IMR-90 (cell line): ENCODE data around the gene CEBPB. TPM values are rescaled to one million over a fixed set of nuclear protein-coding genes. Genes with fewer than 3 reads are reported as not detected.

Experiments
- ATAC-seq: fragments of 200-7000 bp; cut with Tn5 transposase; 2 replicates; pipeline ENCODE4 v1.9.1; 2020; ENCODE audit warnings: low read depth, mild to moderate bottlenecking, moderate library complexity
- BruUV-seq: library from RNA; stranded (reverse); fragments of 400-500 nt; replicated peaks from 2 replicates; lab custom pipeline; 2021; lab: Mats Ljungman, UMichigan
- CTCF ChIA-PET: fragments of 300-600 bp; formaldehyde crosslinking; extraction: SDS; loops from one replicate; lab custom pipeline; 2021; ENCODE audit warnings: antibody characterized with exemption; lab: Yijun Ruan, JAX
- POLR2A ChIA-PET: fragments of 300-600 bp; sonication (Branson Sonifier 250); formaldehyde crosslinking; loops from one replicate; lab custom pipeline; 2022; ENCODE audit warnings: antibody characterized with exemption; ENCODE audit not compliant: unreplicated experiment; lab: Charles Lee
- DNase-seq: peaks from one replicate; pipeline ENCODE4 v3.0.0; 2013
- H2AFZ ChIP-seq: replicated peaks from 2 replicates; pipeline ENCODE3; 2013; ENCODE audit warnings: low read length, mild to moderate bottlenecking; ENCODE audit not compliant: poor library complexity
- H2AK5ac ChIP-seq: 2 replicates; pipeline ENCODE4 v1.6.1; 2013; ENCODE audit warnings: low read depth, low read length, inconsistent platforms
- H2AK9ac ChIP-seq: replicated peaks from 2 replicates; pipeline ENCODE3; 2013; ENCODE audit warnings: mild to moderate bottlenecking, low read depth, low read length, moderate library complexity; ENCODE audit not compliant: poor library complexity
- H2BK120ac ChIP-seq: 2 replicates; pipeline ENCODE4 v1.6.1; 2013; ENCODE audit warnings: low read depth, low read length, inconsistent platforms
- H2BK15ac ChIP-seq: 3 replicates; pipeline ENCODE4 v1.6.1; 2013; ENCODE audit warnings: low read depth, low read length, inconsistent platforms
- H2BK20ac ChIP-seq: 2 replicates; pipeline ENCODE4 v1.6.1; 2013; ENCODE audit warnings: low read depth, mild to moderate bottlenecking, inconsistent platforms, low read length, moderate library complexity
- H2BK5ac ChIP-seq: 2 replicates; pipeline ENCODE4 v1.6.1; 2013; ENCODE audit warnings: mild to moderate bottlenecking, low read depth, low read length, inconsistent platforms; ENCODE audit not compliant: poor library complexity, severe bottlenecking
- H3K14ac ChIP-seq: replicated peaks from 2 replicates; pipeline ENCODE4 v1.6.1; 2013; ENCODE audit warnings: low read depth, low read length, inconsistent platforms
- H3K18ac ChIP-seq: 2 replicates; pipeline ENCODE4 v1.6.1; 2013; ENCODE audit warnings: low read depth, low read length, control low read depth
- H3K23ac ChIP-seq: 2 replicates; pipeline ENCODE4 v1.6.1; 2013; ENCODE audit warnings: low read depth, low read length, inconsistent platforms
- H3K27ac ChIP-seq: 2 replicates; pipeline ENCODE4 v1.5.1; 2013; ENCODE audit warnings: mild to moderate bottlenecking, control low read depth, low read length; ENCODE audit not compliant: insufficient read depth
- H3K27me3 ChIP-seq: 2 replicates; pipeline ENCODE4 v1.6.1; 2013; ENCODE audit warnings: low read length; ENCODE audit not compliant: control insufficient read depth, insufficient read depth
- H3K36me3 ChIP-seq: 2 replicates; pipeline ENCODE4 v1.6.1; 2013; ENCODE audit warnings: low read length, mixed read lengths; ENCODE audit not compliant: control insufficient read depth, insufficient read depth
- H3K4ac ChIP-seq: 2 replicates; pipeline ENCODE4 v1.6.1; 2013; ENCODE audit warnings: low read depth, low read length, inconsistent platforms
- H3K4me1 ChIP-seq: 2 replicates; pipeline ENCODE4 v1.6.1; 2013; ENCODE audit warnings: low read length, mixed read lengths; ENCODE audit not compliant: control insufficient read depth, insufficient read depth
- H3K4me2 ChIP-seq: 2 replicates; pipeline ENCODE4 v1.6.1; 2013; ENCODE audit warnings: low read depth, mild to moderate bottlenecking, control low read depth, low read length, moderate library complexity
- H3K4me3 ChIP-seq: 2 replicates; pipeline ENCODE4 v1.5.1; 2013; ENCODE audit warnings: low read depth, mild to moderate bottlenecking, control low read depth, low read length, moderate library complexity; ENCODE audit not compliant: insufficient read depth
- H3K56ac ChIP-seq: 2 replicates; pipeline ENCODE4 v1.6.1; 2013; ENCODE audit warnings: low read length, inconsistent platforms; ENCODE audit not compliant: insufficient read depth; ENCODE audit errors: extremely low read depth
- H3K79me1 ChIP-seq, 2 experiments: 2 replicates each; pipeline ENCODE4 v1.6.1; 2013; ENCODE audit warnings: low read length in 2 of 2, inconsistent platforms in 1 of 2, low read depth in 1 of 2
- H3K9ac ChIP-seq: 2 replicates; pipeline ENCODE4 v1.6.1; 2013; ENCODE audit warnings: low read depth, low read length, control low read depth
- H3K9me1 ChIP-seq: 2 replicates; pipeline ENCODE4 v1.6.1; 2013; ENCODE audit warnings: low read length, inconsistent platforms; ENCODE audit not compliant: insufficient read depth
- H3K9me3 ChIP-seq: 2 replicates; pipeline ENCODE4 v1.6.1; 2013; ENCODE audit warnings: low read length; ENCODE audit not compliant: control insufficient read depth, insufficient read depth
- H4K20me1 ChIP-seq: 2 replicates; pipeline ENCODE4 v1.6.1; 2013; ENCODE audit warnings: low read length, inconsistent platforms; ENCODE audit not compliant: insufficient read depth
- H4K5ac ChIP-seq: 2 replicates; pipeline ENCODE4 v1.6.1; 2013; ENCODE audit warnings: mild to moderate bottlenecking, low read depth, low read length, control low read depth
- H4K8ac ChIP-seq, 2 experiments: 2 replicates each; pipeline ENCODE4 v1.6.1; 2013; ENCODE audit warnings: low read depth in 2 of 2, low read length in 2 of 2, control low read depth in 1 of 2, inconsistent platforms in 1 of 2
- H4K91ac ChIP-seq: 2 replicates; pipeline ENCODE4 v1.6.1; 2013; ENCODE audit warnings: low read depth, low read length, inconsistent platforms; ENCODE audit not compliant: insufficient read depth
- BHLHE40 ChIP-seq: fragments of 150-350 bp; IDR thresholded peaks from 2 replicates; pipeline ENCODE4 v1.6.1; 2016; ENCODE audit warnings: mild to moderate bottlenecking, low read depth, low read length
- CEBPB ChIP-seq: IDR thresholded peaks from 2 replicates; pipeline ENCODE4 v1.6.1; 2012; ENCODE audit warnings: low read depth, low read length, improper control_type of control experiment
- CHD1 ChIP-seq: IDR thresholded peaks from 2 replicates; pipeline ENCODE4 v1.6.1; 2012; ENCODE audit warnings: low read depth, low read length, improper control_type of control experiment
- CTCF ChIP-seq: conservative IDR thresholded peaks from 2 replicates; pipeline ENCODE4 v1.5.1; 2012; ENCODE audit warnings: mild to moderate bottlenecking, low read depth, low read length, improper control_type of control experiment
- ELK1 ChIP-seq: fragments of 150-350 bp; IDR thresholded peaks from 2 replicates; pipeline ENCODE4 v1.6.1; 2016; ENCODE audit warnings: low read depth, mild to moderate bottlenecking, low read length, moderate library complexity, borderline replicate concordance
- FOS ChIP-seq: fragments of 150-350 bp; IDR thresholded peaks from 2 replicates; pipeline ENCODE4 v1.6.1; 2016; ENCODE audit warnings: low read depth, low read length
- MAFK ChIP-seq: IDR thresholded peaks from 2 replicates; pipeline ENCODE4 v1.6.1; 2012; ENCODE audit warnings: low read depth, low read length, improper control_type of control experiment
- MAZ ChIP-seq: IDR thresholded peaks from 2 replicates; pipeline ENCODE4 v1.6.1; 2012; ENCODE audit warnings: low read depth, mild to moderate bottlenecking, low read length, improper control_type of control experiment, moderate library complexity, borderline replicate concordance
- MXI1 ChIP-seq: IDR thresholded peaks from 2 replicates; pipeline ENCODE4 v1.6.1; 2012; ENCODE audit warnings: low read depth, mild to moderate bottlenecking, low read length, moderate library complexity, borderline replicate concordance
- NFE2L2 ChIP-seq: fragments of 150-350 bp; IDR thresholded peaks from 2 replicates; pipeline ENCODE4 v1.6.1; 2016; ENCODE audit warnings: low read depth, mild to moderate bottlenecking, low read length
- POLR2A ChIP-seq: IDR thresholded peaks from 2 replicates; pipeline ENCODE4 v1.6.1; 2012; ENCODE audit warnings: mild to moderate bottlenecking, low read depth, low read length
- RAD21 ChIP-seq: IDR thresholded peaks from 2 replicates; pipeline ENCODE4 v1.6.1; 2012; ENCODE audit warnings: low read length, improper control_type of control experiment
- RCOR1 ChIP-seq: IDR thresholded peaks from 2 replicates; pipeline ENCODE4 v1.6.1; 2012; ENCODE audit warnings: mild to moderate bottlenecking, low read length, improper control_type of control experiment; ENCODE audit not compliant: insufficient replicate concordance
- RFX5 ChIP-seq: IDR thresholded peaks from 2 replicates; pipeline ENCODE4 v1.8.0; 2012; ENCODE audit warnings: low read depth, mild to moderate bottlenecking, low read length, moderate library complexity
- SMC3 ChIP-seq: fragments of 150-350 bp; IDR thresholded peaks from 2 replicates; pipeline ENCODE4 v1.6.1; 2016; ENCODE audit warnings: low read depth, mild to moderate bottlenecking, antibody characterized with exemption, low read length, moderate library complexity
- USF2 ChIP-seq: fragments of 150-350 bp; IDR thresholded peaks from 2 replicates; pipeline ENCODE4 v1.6.1; 2017; ENCODE audit warnings: mild to moderate bottlenecking, antibody characterized with exemption, low read length, low read depth
- WGBS, 2 experiments: methylation state at CpG; one replicate each; pipeline versions ENCODE4 v1.1.5 to v1.1.7; 2013; ENCODE audit warnings: missing lambda C conversion rate in 2 of 2; ENCODE audit not compliant: insufficient read length in 1 of 2; ENCODE audit errors: extremely low coverage in 2 of 2; 5-methylcytosine and 5-hydroxymethylcytosine counted together
- dilution Hi-C: fragments of 300-500 bp; cut with HindIII; formaldehyde crosslinking; loops from one replicate; pipeline ENCODE4 v1.14.3; 2018; ENCODE audit warnings: low sequenced_read_pairs; ENCODE audit not compliant: unreplicated experiment
- in situ Hi-C: fragments of 300-500 bp; cut with MboI; formaldehyde crosslinking; loops from 3 replicates; pipeline ENCODE4 v1.14.3; 2019; ENCODE audit warnings: low sequenced_read_pairs, inconsistent platforms, mixed read lengths
- intact Hi-C: fragments of 100-400 bp; cut with micrococcal nuclease; formaldehyde crosslinking; loops from 2 replicates; pipeline ENCODE4 v1.10.0; 2022
- polyA plus RNA-seq, 3 experiments: library from polyadenylated mRNA; depleted of rRNA; stranded (reverse); fragments of >200 nt; gene quantifications; 2 replicates each; pipeline ENCODE4 v1.2.3, GENCODE V29; 2012; ENCODE audit warnings: low replicate concordance in 1 of 3
- total RNA-seq: library from RNA; depleted of rRNA; stranded (reverse); fragments of >200 nt; gene quantifications from 2 replicates; pipeline ENCODE4 v1.2.3, GENCODE V29; 2012

CEBPB gene
- total and polyA plus RNA-seq, 2 of the 4 experiments (the other 2 are of a cell fraction) = 3.4 to 17.4 TPM

GRCh38 chr20:50211091-50211490 is 20.5 kb downstream of the CEBPB start:
- H3K27ac ChIP-seq = no peak overlapping the region
- H3K56ac ChIP-seq = no peak overlapping the region

More at GRCh38 chr20:50211091-50211490, 20.5 kb downstream of the CEBPB start:
- H3K9me1 ChIP-seq = peaks cover 5% of the 10 kb centered on the region; the same call in 1 of the 2 replicates
- POLR2A ChIA-PET = no interaction called here
- no peak overlapping the region for H2BK15ac ChIP-seq
- H3K4me3 ChIP-seq = no peak overlapping the region
- no peak overlapping the region for H2AK9ac ChIP-seq
- no peak overlapping the region for H3K18ac ChIP-seq
- H3K14ac ChIP-seq = no peak overlapping the region
- no peaks in the 10 kb centered on the region for H4K20me1 ChIP-seq
- no peak overlapping the region for H4K8ac ChIP-seq
- no peak overlapping the region for H3K4me2 ChIP-seq
- no peak overlapping the region for H2BK20ac ChIP-seq
- WGBS, 2 experiments = no CpG with 5 or more reads among the region's 5 CpGs
- no peaks in the 10 kb centered on the region for H3K79me1 ChIP-seq
- intact Hi-C loops = no loop called here
- H2BK120ac ChIP-seq = no peak overlapping the region
- no peaks in the 10 kb centered on the region for H3K27me3 ChIP-seq
- no TSS peak for BruUV-seq
- ATAC-seq (no peak), DNase-seq (no peak)
- H3K9me3 ChIP-seq = no peaks in the 10 kb centered on the region
- H2AFZ ChIP-seq = no peak overlapping the region
- H3K4me1 ChIP-seq = peaks cover 3% of the 10 kb centered on the region
- H3K9ac ChIP-seq = no peak overlapping the region
- H4K91ac ChIP-seq = no peak overlapping the region
- dilution Hi-C loops = no loop called here
- no peak overlapping the region for H3K4ac ChIP-seq
- no peak overlapping the region for H4K5ac ChIP-seq
- H2BK5ac ChIP-seq = no peak overlapping the region
- no peak overlapping the region for H2AK5ac ChIP-seq
- no peaks in the 10 kb centered on the region for H3K36me3 ChIP-seq
- H3K23ac ChIP-seq = no peak overlapping the region
- CTCF ChIA-PET = no interaction called here
- TF ChIP-seq NFE2L2 = no peak
- TF ChIP-seq RCOR1 = no peak
- no peak for TF ChIP-seq SMC3
- TF ChIP-seq CEBPB = no peak
- TF ChIP-seq RFX5 = no peak
- TF ChIP-seq FOS = no peak
- TF ChIP-seq MXI1 = no peak
- no peak for TF ChIP-seq MAFK
- TF ChIP-seq MAZ = no peak
- no peak for TF ChIP-seq RAD21
- TF ChIP-seq CTCF = no peak
- TF ChIP-seq BHLHE40 = no peak
- no peak for TF ChIP-seq CHD1
- no peak for TF ChIP-seq ELK1
- TF ChIP-seq POLR2A = no peak
- no peak for TF ChIP-seq USF2
- in situ Hi-C loops = no loop called here
